HUES6 (cell line): ENCODE results near the gene ABTB2.
"Not testable (repeated sequence)": the region's sequence is repeated elsewhere in the genome, so short reads cannot be mapped to it uniquely, and the experiment has no call there.

Experiments used
- H3K27ac ChIP-seq: 2 replicates; pipeline ENCODE4 v1.7.0; 2013; ENCODE audit warnings: low read depth, mild to moderate bottlenecking, low read length, inconsistent platforms
- H3K27me3 ChIP-seq: 2 replicates; pipeline ENCODE4 v1.6.1; 2013; ENCODE audit warnings: low read length; ENCODE audit not compliant: control insufficient read depth, insufficient read depth
- H3K36me3 ChIP-seq: 2 replicates; pipeline ENCODE4 v1.6.1; 2013; ENCODE audit warnings: low read length; ENCODE audit not compliant: control insufficient read depth, insufficient read depth
- H3K4me1 ChIP-seq: 2 replicates; pipeline ENCODE4 v1.6.1; 2013; ENCODE audit warnings: low read length; ENCODE audit not compliant: control insufficient read depth, insufficient read depth
- H3K4me3 ChIP-seq: 2 replicates; pipeline ENCODE4 v1.5.1; 2013; ENCODE audit warnings: low read depth, low read length
- H3K9ac ChIP-seq: one replicate; pipeline ENCODE4 v1.6.1; 2013; ENCODE audit warnings: mild to moderate bottlenecking, low read length
- H3K9me3 ChIP-seq: 2 replicates; pipeline ENCODE4 v1.6.1; 2013; ENCODE audit warnings: low read depth, low read length; ENCODE audit not compliant: control insufficient read depth, insufficient read depth

The ABTB2 gene

GRCh38 chr11:34223021-34223813 is 134.6 kb downstream of the ABTB2 start:
- Histone ChIP-seq H3K27me3 (no peaks in the 10 kb centered on the region), H3K4me3 (no peak overlapping the region), H3K9ac (no peak overlapping the region), H3K36me3 (no peaks in the 10 kb centered on the region), H3K27ac (no peak overlapping the region), H3K9me3 (no peaks in the 10 kb centered on the region), H3K4me1 (peaks cover 19% of the 10 kb centered on the region)

GRCh38 chr11:34222030-34222429 is 135.8 kb downstream of the ABTB2 start:
- H3K27me3 ChIP-seq: no peaks in the 10 kb centered on the region
- no peaks in the 10 kb centered on the region for H3K9me3 ChIP-seq
- no peak overlapping the region for H3K9ac ChIP-seq
- no peak overlapping the region for H3K27ac ChIP-seq
- H3K4me1 ChIP-seq: peaks cover 19% of the 10 kb centered on the region
- no peak overlapping the region for H3K4me3 ChIP-seq
- H3K36me3 ChIP-seq: no peaks in the 10 kb centered on the region

DNA sequence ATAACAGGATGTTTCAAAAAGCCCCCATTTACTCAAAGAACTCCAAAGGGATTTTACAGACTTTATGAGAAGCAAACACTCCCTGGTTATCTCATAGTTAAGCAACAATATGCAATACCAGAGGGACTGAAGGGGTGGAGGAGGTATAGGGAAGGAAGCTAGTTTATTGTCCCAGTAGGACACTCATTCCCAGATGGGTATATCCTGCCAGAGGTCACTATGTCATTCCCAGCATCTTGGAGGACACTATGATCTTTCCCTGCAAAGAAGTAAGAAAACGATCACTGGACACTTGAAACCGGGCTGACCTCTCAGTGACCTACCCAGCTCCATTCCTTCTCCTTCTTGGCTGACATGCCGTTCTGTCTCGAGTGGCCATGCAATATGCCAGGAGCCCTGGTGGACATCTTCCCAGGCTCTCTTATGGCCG is 137.9 kb downstream of the ABTB2 start:
- Histone ChIP-seq H3K9ac (no peak overlapping the region), H3K36me3 (no peaks in the 10 kb centered on the region), H3K4me3 (no peak overlapping the region), H3K27me3 (no peaks in the 10 kb centered on the region), H3K27ac (no peak overlapping the region), H3K9me3 (no peaks in the 10 kb centered on the region), H3K4me1 (peaks cover 21% of the 10 kb centered on the region)

DNA sequence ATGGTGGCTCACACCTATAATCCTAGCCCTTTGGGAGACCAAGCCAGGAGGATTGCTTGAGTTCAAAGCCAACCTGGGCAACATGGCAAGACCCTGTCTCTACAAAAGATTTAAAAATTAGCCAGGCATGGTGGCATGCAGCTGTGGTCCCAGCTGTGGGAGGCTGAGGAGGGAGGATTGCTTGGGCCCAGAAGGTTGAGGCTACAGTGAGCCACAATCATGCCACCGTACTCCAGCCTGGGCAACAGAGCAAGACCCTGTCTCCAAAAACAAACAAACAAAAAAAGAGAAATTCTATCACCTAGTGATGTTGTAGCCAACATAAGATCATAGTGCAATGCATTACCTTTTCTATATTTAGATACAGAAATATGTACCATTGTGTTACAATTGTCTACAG is 138.5 kb downstream of the ABTB2 start:
- Histone ChIP-seq H3K36me3 (no peaks in the 10 kb centered on the region), H3K4me3 (no peak overlapping the region), H3K27ac (no peak overlapping the region), H3K9me3 (no peaks in the 10 kb centered on the region), H3K27me3 (no peaks in the 10 kb centered on the region), H3K9ac (no peak overlapping the region), H3K4me1 (peaks cover 22% of the 10 kb centered on the region)

- H3K4me1 ChIP-seq: peaks cover 21% of the 10 kb centered on the region
These were observed 139.1 kb downstream of the ABTB2 start for GRCh38 chr11:34218756-34219155.

DNA sequence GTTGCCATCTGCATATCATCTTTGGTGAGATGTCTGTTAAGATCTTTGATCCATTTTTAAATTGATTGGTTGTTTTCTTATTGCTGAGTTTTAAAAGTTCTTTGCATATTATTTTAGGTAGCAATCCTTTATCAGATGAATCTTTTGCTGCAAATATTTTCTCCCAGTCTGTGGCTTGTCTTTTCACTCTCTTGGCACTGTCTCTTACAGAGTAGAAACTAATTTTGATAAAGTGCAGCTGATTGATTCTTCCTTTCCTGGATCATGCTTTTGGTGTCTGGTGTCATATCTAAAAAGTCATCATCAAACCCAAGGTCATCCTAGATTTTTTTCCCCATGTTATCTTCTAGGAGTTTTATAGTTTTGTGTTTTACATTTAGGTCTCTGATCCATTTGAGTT is 139.7 kb downstream of the ABTB2 start:
- peaks cover 14% of the 10 kb centered on the region for H3K4me1 ChIP-seq
- H3K27ac ChIP-seq: no peak overlapping the region
- no peak overlapping the region for H3K4me3 ChIP-seq
- H3K9me3 ChIP-seq: no peaks in the 10 kb centered on the region
- no peaks in the 10 kb centered on the region for H3K36me3 ChIP-seq
- no peak overlapping the region for H3K9ac ChIP-seq
- no peaks in the 10 kb centered on the region for H3K27me3 ChIP-seq

More at GRCh38 chr11:34218756-34219155, 139.1 kb downstream of the ABTB2 start:
- not testable (repeated sequence) for H3K36me3 ChIP-seq, H3K4me3 ChIP-seq, H3K9me3 ChIP-seq, H3K27ac ChIP-seq, H3K27me3 ChIP-seq, H3K9ac ChIP-seq

- Histone ChIP-seq H3K27ac (no peak overlapping the region), H3K9me3 (no peaks in the 10 kb centered on the region), H3K27me3 (no peaks in the 10 kb centered on the region), H3K4me1 (peaks cover 3% of the 10 kb centered on the region; the same call in 1 of the 2 replicates), H3K36me3 (no peaks in the 10 kb centered on the region), H3K9ac (no peak overlapping the region), H3K4me3 (no peak overlapping the region)
These were observed 141.1 kb downstream of the ABTB2 start for GRCh38 chr11:34216706-34217105.

GRCh38 chr11:34215806-34216453 is 141.9 kb downstream of the ABTB2 start:
- H3K36me3 ChIP-seq: no peaks in the 10 kb centered on the region
- H3K27ac ChIP-seq: no peak overlapping the region
- H3K27me3 ChIP-seq: no peaks in the 10 kb centered on the region
- H3K9me3 ChIP-seq: no peaks in the 10 kb centered on the region
- H3K4me1 ChIP-seq: peaks cover 3% of the 10 kb centered on the region; the same call in 1 of the 2 replicates
- no peak overlapping the region for H3K4me3 ChIP-seq
- H3K9ac ChIP-seq: no peak overlapping the region

- H3K4me1 ChIP-seq: peaks cover 3% of the 10 kb centered on the region; the same call in 1 of the 2 replicates
- H3K27me3 ChIP-seq: no peaks in the 10 kb centered on the region
- H3K27ac ChIP-seq: no peak overlapping the region
- H3K9me3 ChIP-seq: no peaks in the 10 kb centered on the region
- H3K4me3 ChIP-seq: no peak overlapping the region
- H3K9ac ChIP-seq: no peak overlapping the region
- no peaks in the 10 kb centered on the region for H3K36me3 ChIP-seq
These were observed 142.6 kb downstream of the ABTB2 start for GRCh38 chr11:34214961-34215805.

DNA sequence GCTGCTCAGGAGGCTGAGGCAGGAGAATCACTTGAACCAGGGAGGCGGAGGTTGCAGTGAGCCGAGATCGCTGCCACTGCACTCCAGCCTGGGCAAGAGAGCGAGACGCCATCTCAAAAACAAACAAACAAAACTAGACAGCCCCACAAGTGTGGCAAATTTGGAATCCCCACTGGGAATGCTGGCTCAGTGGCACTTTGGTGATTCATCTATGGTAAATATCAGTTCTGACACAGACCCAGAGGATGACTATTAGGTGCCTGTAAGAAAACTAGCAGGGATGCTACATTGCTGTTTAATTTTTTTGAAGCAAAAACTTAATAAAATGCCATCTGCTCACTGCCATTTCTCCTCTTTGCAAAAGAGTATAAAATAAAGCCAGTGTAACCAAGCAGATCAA is 144.4 kb downstream of the ABTB2 start:
- Histone ChIP-seq H3K9ac (no peak overlapping the region), H3K4me1 (peaks cover 10% of the 10 kb centered on the region; the same call in 1 of the 2 replicates), H3K4me3 (no peak overlapping the region), H3K27me3 (no peaks in the 10 kb centered on the region), H3K36me3 (no peaks in the 10 kb centered on the region), H3K27ac (no peak overlapping the region), H3K9me3 (no peaks in the 10 kb centered on the region)
